Activated CD8-positive, alpha-beta T cell treated with anti-CD3 and anti-CD28 coated beads, Interleukin-2, amount 10 ng/mL, durations not matched to agents 7 days and 5 days (primary cell): Measurements from ENCODE around the gene BBLN. TPM values are rescaled to one million over a fixed set of nuclear protein-coding genes. Genes with fewer than 3 reads are reported as not detected.
A peak's percentile ranks its signal among the peaks of the same experiment; 100 is the strongest.

Experiments used
- ATAC-seq: fragments of 150-1000 bp; cut with Tn5 transposase; one replicate; pipeline ENCODE4 v1.10.0; 2021; ENCODE audit warnings: moderate library complexity
- CTCF ChIA-PET: fragments of 350-600 bp; sonication (Branson Sonifier 250); formaldehyde crosslinking; loops from one replicate; lab custom pipeline; 2021; ENCODE audit warnings: antibody characterized with exemption; lab: Charles Lee
- POLR2A ChIA-PET: fragments of 350-600 bp; sonication (Branson Sonifier 250); formaldehyde crosslinking; loops from one replicate; lab custom pipeline; 2021; ENCODE audit warnings: antibody characterized with exemption; lab: Charles Lee
- DNase-seq: peaks from one replicate; pipeline ENCODE4 v3.0.0-alpha.2; 2020
- H3K27ac Mint-ChIP-seq: one replicate; pipeline ENCODE4 v1.8.0; 2021; ENCODE audit warnings: mild to moderate bottlenecking, mixed read lengths
- H3K27me3 Mint-ChIP-seq: one replicate; pipeline ENCODE4 v1.8.0; 2021; ENCODE audit warnings: low read depth, mixed read lengths
- H3K36me3 Mint-ChIP-seq: one replicate; pipeline ENCODE4 v1.8.0; 2021; ENCODE audit warnings: low read depth, mixed read lengths
- H3K4me1 Mint-ChIP-seq: one replicate; pipeline ENCODE4 v1.8.0; 2021; ENCODE audit warnings: low read depth, mixed read lengths
- H3K4me3 Mint-ChIP-seq: one replicate; pipeline ENCODE4 v1.8.0; 2021; ENCODE audit warnings: mild to moderate bottlenecking, mixed read lengths
- H3K9me3 Mint-ChIP-seq: one replicate; pipeline ENCODE4 v1.8.0; 2022; ENCODE audit warnings: mixed read lengths; ENCODE audit not compliant: insufficient read depth
- total RNA-seq, 2 experiments: library from RNA; stranded (reverse); gene quantifications; one replicate each; pipeline ENCODE4 v1.2.3, GENCODE V29; 2021

Gene BBLN
- total RNA-seq, 2 experiments from 2014 or later, result 94.3 to 105 TPM

GRCh38 chr9:128203707-128204551, 43.9 kb downstream of the BBLN start:
- Mint-ChIP-seq H3K9me3 (no peaks in the 10 kb centered on the region), H3K27me3 (peaks cover 25% of the 10 kb centered on the region), H3K4me1 (peaks cover 14% of the 10 kb centered on the region), H3K36me3 (no peaks in the 10 kb centered on the region), H3K4me3 (peak overlapping the region; percentile 61), H3K27ac (no peak overlapping the region)
- ChIA-PET POLR2A (interaction anchor here (1.3 kb wide), 1 partner anchor 11 kb away, joined by 3 read pairs; no protein-coding TSS in a partner anchor), CTCF (interaction anchor here (0.7 to 1.2 kb wide), 5 partner anchors 9 to 58 kb away, joined by 3 to 5 read pairs (median 3); no protein-coding TSS in a partner anchor)
- ATAC-seq, result no peak
- no peak for DNase-seq

- peak overlapping the region; percentile 3 for H3K4me3 Mint-ChIP-seq
- H3K4me1 Mint-ChIP-seq, result peaks cover 14% of the 10 kb centered on the region
- H3K27me3 Mint-ChIP-seq, result peaks cover 25% of the 10 kb centered on the region
- ChIA-PET CTCF (no interaction called here), POLR2A (interaction anchor here (1.3 kb wide), 1 partner anchor 12 kb away, joined by 3 read pairs; no protein-coding TSS in a partner anchor)
- ATAC-seq (no peak), DNase-seq (no peak)
- H3K36me3 Mint-ChIP-seq, result no peaks in the 10 kb centered on the region
- no peak overlapping the region for H3K27ac Mint-ChIP-seq
- no peaks in the 10 kb centered on the region for H3K9me3 Mint-ChIP-seq
Measured at GRCh38 chr9:128204858-128205257, 44.8 kb downstream of the BBLN start.

DNA sequence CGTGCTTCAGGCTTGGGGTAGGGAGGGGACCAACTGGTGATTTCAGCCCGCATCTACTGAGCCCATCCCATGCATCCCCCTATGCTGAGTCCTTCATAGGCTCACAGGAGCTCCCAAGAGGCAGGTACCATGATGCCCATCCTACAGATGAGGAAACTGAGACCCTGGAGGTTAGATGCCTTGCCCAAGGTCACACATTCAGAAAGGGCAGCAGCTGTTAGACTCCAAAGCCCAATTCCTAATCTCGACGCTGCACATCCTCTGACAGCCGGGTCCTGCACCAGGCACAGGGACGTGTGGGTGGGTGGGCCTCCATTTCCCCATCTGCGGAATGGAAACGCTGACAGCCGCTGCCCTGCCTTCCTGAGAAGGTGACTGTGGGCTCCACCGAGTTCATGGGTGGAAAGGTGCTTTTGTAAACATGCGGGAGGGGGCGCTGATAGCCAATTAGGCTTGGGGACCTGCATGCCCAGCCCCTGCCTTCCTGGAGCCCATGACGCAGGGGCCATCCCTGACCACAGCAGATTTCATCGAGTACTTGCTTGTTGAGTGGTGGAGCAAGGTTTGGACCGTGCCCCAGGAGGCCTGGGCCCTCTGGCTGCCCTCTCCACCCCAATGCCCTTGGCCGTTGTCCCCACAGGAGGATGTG, 45.4 kb downstream of the BBLN start:
- DNase-seq (no peak), ATAC-seq (no peak)
- Mint-ChIP-seq H3K27ac (no peak overlapping the region), H3K4me3 (no peak overlapping the region), H3K4me1 (peaks cover 14% of the 10 kb centered on the region), H3K9me3 (no peaks in the 10 kb centered on the region), H3K27me3 (peaks cover 25% of the 10 kb centered on the region), H3K36me3 (no peaks in the 10 kb centered on the region)
- ChIA-PET CTCF (no interaction called here), POLR2A (interaction anchor here (1.3 kb wide), 1 partner anchor 13 kb away, joined by 3 read pairs; no protein-coding TSS in a partner anchor)

DNA sequence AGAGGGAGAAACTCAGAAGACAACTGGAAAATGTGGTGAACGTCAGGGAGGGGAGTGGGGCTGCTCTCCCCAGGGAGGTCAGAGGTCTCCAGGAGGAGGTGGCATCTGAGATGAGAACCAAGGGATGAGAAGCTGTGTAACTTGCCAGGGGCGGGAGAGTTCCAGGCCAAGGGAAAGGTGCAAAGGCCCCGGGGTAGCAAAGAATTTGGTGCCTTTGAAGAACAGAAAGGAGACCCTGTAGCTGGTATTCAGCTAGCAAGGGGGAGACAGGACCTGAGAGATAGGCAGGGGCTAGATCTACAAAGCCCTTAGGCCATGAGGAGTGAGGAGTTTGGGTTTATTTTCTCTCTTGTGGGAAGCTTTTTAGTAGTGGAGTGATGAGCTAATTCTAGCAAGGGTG, 46.4 kb downstream of the BBLN start:
- peaks cover 14% of the 10 kb centered on the region for H3K4me1 Mint-ChIP-seq
- no peak overlapping the region for H3K4me3 Mint-ChIP-seq
- no peak overlapping the region for H3K27ac Mint-ChIP-seq
- peaks cover 29% of the 10 kb centered on the region for H3K27me3 Mint-ChIP-seq
- DNase-seq, result no peak
- H3K9me3 Mint-ChIP-seq, result no peaks in the 10 kb centered on the region
- H3K36me3 Mint-ChIP-seq, result no peaks in the 10 kb centered on the region
- no peak for ATAC-seq
- CTCF ChIA-PET, result interaction anchor here (1.0 to 1.6 kb wide), 2 partner anchors 135 to 156 kb away, joined by 4 read pairs; no protein-coding TSS in a partner anchor
- POLR2A ChIA-PET, result interaction anchor here (0.6 kb wide), 1 partner anchor 74 kb away, joined by 4 read pairs; no protein-coding TSS in a partner anchor

- Mint-ChIP-seq H3K4me3 (no peak overlapping the region), H3K27me3 (peaks cover 35% of the 10 kb centered on the region), H3K9me3 (no peaks in the 10 kb centered on the region), H3K4me1 (peaks cover 14% of the 10 kb centered on the region), H3K27ac (no peak overlapping the region), H3K36me3 (no peaks in the 10 kb centered on the region)
- CTCF ChIA-PET, result interaction anchor here (1.0 to 1.6 kb wide), 3 partner anchors 17 to 155 kb away, joined by 3 to 4 read pairs (median 4); no protein-coding TSS in a partner anchor
- POLR2A ChIA-PET, result interaction anchor here (0.6 kb wide), 1 partner anchor 73 kb away, joined by 4 read pairs; no protein-coding TSS in a partner anchor
- no peak for ATAC-seq
- no peak for DNase-seq
Measured at GRCh38 chr9:128206916-128207910, 47.1 kb downstream of the BBLN start.

DNA sequence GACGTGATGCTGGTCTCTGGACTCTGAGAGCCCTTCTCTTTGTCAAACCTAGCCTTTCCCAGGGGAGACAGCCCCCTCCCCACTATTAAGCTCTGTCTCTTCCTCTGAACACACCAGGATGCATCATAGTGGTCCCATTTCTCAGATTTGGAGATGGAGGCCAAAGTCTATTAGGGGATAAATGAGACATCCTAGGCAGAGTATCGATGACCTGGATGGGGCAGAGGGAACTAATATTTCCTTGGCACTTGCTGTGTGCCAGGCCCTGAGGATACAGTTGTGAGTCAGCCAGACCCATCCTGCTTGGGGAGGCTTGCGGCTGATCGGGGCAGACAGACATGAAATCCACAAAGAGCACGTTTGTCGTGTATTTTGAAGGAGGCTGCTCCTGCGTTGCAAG, 48.3 kb downstream of the BBLN start:
- H3K4me3 Mint-ChIP-seq, result no peak overlapping the region
- H3K9me3 Mint-ChIP-seq, result no peaks in the 10 kb centered on the region
- ATAC-seq, result no peak
- peaks cover 38% of the 10 kb centered on the region for H3K27me3 Mint-ChIP-seq
- DNase-seq, result no peak
- no peaks in the 10 kb centered on the region for H3K36me3 Mint-ChIP-seq
- no peak overlapping the region for H3K27ac Mint-ChIP-seq
- H3K4me1 Mint-ChIP-seq, result peaks cover 7% of the 10 kb centered on the region
- CTCF ChIA-PET, result interaction anchor here (1.5 kb wide), 1 partner anchor 18 kb away, joined by 3 read pairs; no protein-coding TSS in a partner anchor
- POLR2A ChIA-PET, result no interaction called here

DNA sequence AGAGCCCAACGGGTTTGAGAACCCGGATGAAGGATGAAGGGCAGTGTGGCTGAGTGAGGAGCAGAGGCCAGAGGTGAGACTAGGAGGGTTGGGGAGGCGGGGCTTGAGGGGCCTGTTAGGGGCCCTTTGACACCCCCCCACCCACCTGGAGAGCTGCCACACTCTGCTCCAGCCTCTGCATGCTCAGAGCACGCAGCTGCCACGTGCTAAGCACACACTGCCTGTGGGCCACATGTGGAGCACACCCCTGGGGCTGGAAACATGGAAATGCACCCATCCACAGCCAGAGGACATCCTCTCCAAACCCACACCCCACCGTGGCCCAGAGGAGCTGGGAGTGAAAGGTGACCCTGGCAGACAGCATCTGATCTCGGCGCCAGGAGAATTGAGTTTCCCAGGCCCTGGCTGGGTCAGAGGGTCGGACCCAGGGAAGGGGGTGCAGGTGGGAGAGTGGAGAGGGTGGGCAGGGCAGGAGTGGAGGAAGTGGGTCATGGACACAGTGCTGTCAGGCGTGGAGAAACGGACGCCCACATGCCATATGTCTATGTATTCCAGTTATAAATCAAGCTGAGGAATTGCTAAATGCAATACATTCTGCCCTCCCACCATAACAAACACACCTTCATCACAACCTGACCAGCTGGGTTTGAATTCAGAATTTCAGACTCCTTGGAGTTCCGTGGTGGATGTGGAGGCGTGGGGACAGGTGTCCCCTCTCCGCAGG, 49.0 kb downstream of the BBLN start:
- Mint-ChIP-seq H3K9me3 (no peaks in the 10 kb centered on the region), H3K4me1 (peaks cover 7% of the 10 kb centered on the region), H3K27ac (no peak overlapping the region), H3K4me3 (no peak overlapping the region), H3K27me3 (peaks cover 37% of the 10 kb centered on the region), H3K36me3 (no peaks in the 10 kb centered on the region)
- ATAC-seq, result no peak
- CTCF ChIA-PET, result no interaction called here
- no peak for DNase-seq
- POLR2A ChIA-PET, result no interaction called here

DNA sequence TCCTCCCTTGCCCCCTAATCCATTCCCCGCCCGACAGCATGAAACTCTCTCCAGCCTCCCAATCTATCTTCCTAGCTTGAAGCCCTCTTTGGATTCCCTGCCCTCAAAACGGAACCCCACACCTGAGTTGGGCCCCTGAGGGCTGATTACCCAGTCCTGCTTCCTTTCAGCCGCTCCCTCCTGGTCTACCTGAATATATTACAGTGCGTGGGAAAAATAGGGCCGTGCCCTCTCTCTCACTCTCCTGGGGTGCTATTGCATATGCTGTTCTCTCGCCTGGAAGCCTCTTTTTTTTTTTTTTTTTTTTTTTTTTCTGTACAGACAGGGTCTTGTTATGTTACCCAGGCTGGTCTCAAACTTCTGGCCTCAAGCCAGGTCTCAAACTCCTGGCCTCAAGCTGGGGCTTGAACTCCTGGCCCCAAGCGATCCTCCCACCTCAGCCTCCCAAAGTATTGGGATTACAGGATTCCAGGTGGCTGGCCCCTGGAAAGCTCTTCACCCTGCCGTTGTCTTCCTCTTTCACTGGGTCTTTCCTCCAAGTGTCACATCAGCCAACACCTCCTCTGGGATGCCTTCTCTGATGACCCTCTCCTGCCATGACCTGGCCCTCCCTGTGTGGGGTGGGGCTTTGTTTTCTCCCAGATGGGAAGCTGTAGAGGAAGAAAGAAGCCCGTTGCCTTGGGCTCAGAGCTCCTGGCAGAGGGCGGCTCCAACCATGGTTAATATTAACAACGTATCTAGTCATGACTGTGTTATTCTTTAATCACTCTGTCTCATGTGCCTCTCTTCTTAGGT, 51.3 kb downstream of the BBLN start:
- H3K9me3 Mint-ChIP-seq, result no peaks in the 10 kb centered on the region
- no peak overlapping the region for H3K4me3 Mint-ChIP-seq
- no peak for ATAC-seq
- no peak overlapping the region for H3K27ac Mint-ChIP-seq
- ChIA-PET CTCF (interaction anchor here (1.4 kb wide), 1 partner anchor 209 kb away, joined by 3 read pairs; the partner anchor contains the start of gene CERCAM), POLR2A (no interaction called here)
- H3K4me1 Mint-ChIP-seq, result no peaks in the 10 kb centered on the region
- no peaks in the 10 kb centered on the region for H3K36me3 Mint-ChIP-seq
- no peak for DNase-seq
- H3K27me3 Mint-ChIP-seq, result peaks cover 19% of the 10 kb centered on the region

DNA sequence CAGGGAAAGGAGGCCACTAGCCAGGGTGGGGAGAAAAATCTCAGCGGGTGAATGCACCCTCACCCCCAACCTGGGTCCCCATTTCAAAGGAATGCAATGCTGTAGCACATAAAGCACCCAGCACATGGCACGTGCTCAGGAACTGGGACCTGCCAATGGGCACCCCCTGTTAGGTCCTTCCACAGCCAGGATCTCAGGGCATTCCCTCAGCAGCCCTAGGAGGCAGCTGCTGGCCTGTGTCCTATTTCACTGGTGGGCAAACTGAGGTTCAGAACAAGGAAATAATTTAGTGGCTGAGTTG, 51.9 kb downstream of the BBLN start:
- peaks cover 13% of the 10 kb centered on the region for H3K27me3 Mint-ChIP-seq
- H3K4me3 Mint-ChIP-seq, result no peak overlapping the region
- DNase-seq, result no peak
- H3K9me3 Mint-ChIP-seq, result no peaks in the 10 kb centered on the region
- no peaks in the 10 kb centered on the region for H3K4me1 Mint-ChIP-seq
- no peak for ATAC-seq
- CTCF ChIA-PET, result interaction anchor here (1.4 kb wide), 1 partner anchor 208 kb away, joined by 3 read pairs; the partner anchor contains the start of gene CERCAM
- no peaks in the 10 kb centered on the region for H3K36me3 Mint-ChIP-seq
- H3K27ac Mint-ChIP-seq, result no peak overlapping the region
- POLR2A ChIA-PET, result no interaction called here
